Neural crest cell (in vitro differentiated cells): Measurements from ENCODE around the gene SLC25A21. TPM values are rescaled to one million over a fixed set of nuclear protein-coding genes. Genes with fewer than 3 reads are reported as not detected.

ENCODE experiments used
- DNase-seq: peaks from one replicate; pipeline ENCODE4 v3.0.0; 2021; ENCODE audit warnings: low read depth, mixed read lengths, low spot score
- H3K27ac Mint-ChIP-seq: one replicate; pipeline ENCODE4 v1.8.0; 2021; ENCODE audit warnings: mild to moderate bottlenecking, mixed read lengths; ENCODE audit not compliant: unreplicated experiment
- H3K27me3 Mint-ChIP-seq: 2 replicates; pipeline ENCODE4 v1.8.0; 2021; ENCODE audit warnings: low read depth, mild to moderate bottlenecking, mixed read lengths
- H3K36me3 Mint-ChIP-seq: 2 replicates; pipeline ENCODE4 v1.8.0; 2021; ENCODE audit warnings: low read depth, mild to moderate bottlenecking, mixed read lengths
- H3K4me1 Mint-ChIP-seq: 2 replicates; pipeline ENCODE4 v1.8.0; 2021; ENCODE audit warnings: mixed read lengths
- H3K4me3 Mint-ChIP-seq: one replicate; pipeline ENCODE4 v1.8.0; 2021; ENCODE audit warnings: mild to moderate bottlenecking, mixed read lengths
- H3K9me3 Mint-ChIP-seq: 2 replicates; pipeline ENCODE4 v1.8.0; 2021; ENCODE audit warnings: mixed read lengths
- CTCF ChIP-seq: fragments of 200-600 bp; sonication (generic); conservative IDR thresholded peaks from 2 replicates; pipeline ENCODE4 v1.5.0; 2021; ENCODE audit warnings: antibody characterized with exemption, mild to moderate bottlenecking
- total RNA-seq: library from RNA; stranded (reverse); gene quantifications from 2 replicates; pipeline ENCODE4 v1.2.1, GENCODE V29; 2021

SLC25A21 gene
- total RNA-seq, 1 donor from 2014 or later, result 2.2 TPM

GRCh38 chr14:36843410-36843809, 329.0 kb downstream of the SLC25A21 start:
- Mint-ChIP-seq H3K4me3 (no peak overlapping the region), H3K4me1 (peaks cover 6% of the 10 kb centered on the region), H3K36me3 (no peaks in the 10 kb centered on the region), H3K9me3 (no peaks in the 10 kb centered on the region), H3K27me3 (no peaks in the 10 kb centered on the region), H3K27ac (no peak overlapping the region)
- DNase-seq, result no peak
- TF ChIP-seq CTCF, result no peak

- TF ChIP-seq CTCF, result no peak
- Mint-ChIP-seq H3K27ac (no peak overlapping the region), H3K4me3 (no peak overlapping the region), H3K4me1 (peaks cover 12% of the 10 kb centered on the region), H3K9me3 (no peaks in the 10 kb centered on the region), H3K27me3 (peaks cover 2% of the 10 kb centered on the region), H3K36me3 (no peaks in the 10 kb centered on the region)
- no peak for DNase-seq
Measured at GRCh38 chr14:36835128-36835527, 337.3 kb downstream of the SLC25A21 start.

- Mint-ChIP-seq H3K27me3 (peaks cover 2% of the 10 kb centered on the region), H3K9me3 (no peaks in the 10 kb centered on the region), H3K4me1 (peaks cover 12% of the 10 kb centered on the region), H3K36me3 (no peaks in the 10 kb centered on the region), H3K27ac (peak overlapping the region; percentile 54), H3K4me3 (no peak overlapping the region)
- DNase-seq, result no peak
- TF ChIP-seq CTCF, result no peak
Measured at GRCh38 chr14:36834293-36834692, 338.1 kb downstream of the SLC25A21 start.

GRCh38 chr14:36829547-36829946, 342.9 kb downstream of the SLC25A21 start:
- H3K4me1 Mint-ChIP-seq, result peaks cover 3% of the 10 kb centered on the region
- H3K27me3 Mint-ChIP-seq, result no peaks in the 10 kb centered on the region
- H3K27ac Mint-ChIP-seq, result no peak overlapping the region
- no peaks in the 10 kb centered on the region for H3K36me3 Mint-ChIP-seq
- no peak for DNase-seq
- no peak overlapping the region for H3K4me3 Mint-ChIP-seq
- no peak for TF ChIP-seq CTCF
- no peaks in the 10 kb centered on the region for H3K9me3 Mint-ChIP-seq

- no peak overlapping the region for H3K27ac Mint-ChIP-seq
- no peak for DNase-seq
- no peak overlapping the region for H3K4me3 Mint-ChIP-seq
- H3K4me1 Mint-ChIP-seq, result no peaks in the 10 kb centered on the region
- no peak for TF ChIP-seq CTCF
- H3K27me3 Mint-ChIP-seq, result no peaks in the 10 kb centered on the region
- H3K36me3 Mint-ChIP-seq, result no peaks in the 10 kb centered on the region
- H3K9me3 Mint-ChIP-seq, result no peaks in the 10 kb centered on the region
Measured at GRCh38 chr14:36827861-36828260, 344.5 kb downstream of the SLC25A21 start.

- Mint-ChIP-seq H3K27ac (no peak overlapping the region), H3K4me3 (no peak overlapping the region), H3K36me3 (no peaks in the 10 kb centered on the region), H3K9me3 (no peaks in the 10 kb centered on the region), H3K27me3 (no peaks in the 10 kb centered on the region), H3K4me1 (no peaks in the 10 kb centered on the region)
- no peak for DNase-seq
- TF ChIP-seq CTCF, result no peak
Measured at GRCh38 chr14:36826614-36827013, 345.8 kb downstream of the SLC25A21 start.
